NCI-H226 (cell line): ENCODE data around the gene EEPD1.
"Not testable (repeated sequence)": the region's sequence is repeated elsewhere in the genome, so short reads cannot be mapped to it uniquely, and the experiment has no call there.

Experiments
- DNase-seq: peaks from one replicate; pipeline ENCODE4 v3.0.0-alpha.2; 2015

The EEPD1 gene

GRCh38 chr7:36152756-36153570, at the start of gene EEPD1:
TSS of gene EEPD1 (plus strand) at chr7:36153254. CDS start at chr7:36154325, 1,071 bp downstream.
- peak; percentile 99 for DNase-seq

DNA sequence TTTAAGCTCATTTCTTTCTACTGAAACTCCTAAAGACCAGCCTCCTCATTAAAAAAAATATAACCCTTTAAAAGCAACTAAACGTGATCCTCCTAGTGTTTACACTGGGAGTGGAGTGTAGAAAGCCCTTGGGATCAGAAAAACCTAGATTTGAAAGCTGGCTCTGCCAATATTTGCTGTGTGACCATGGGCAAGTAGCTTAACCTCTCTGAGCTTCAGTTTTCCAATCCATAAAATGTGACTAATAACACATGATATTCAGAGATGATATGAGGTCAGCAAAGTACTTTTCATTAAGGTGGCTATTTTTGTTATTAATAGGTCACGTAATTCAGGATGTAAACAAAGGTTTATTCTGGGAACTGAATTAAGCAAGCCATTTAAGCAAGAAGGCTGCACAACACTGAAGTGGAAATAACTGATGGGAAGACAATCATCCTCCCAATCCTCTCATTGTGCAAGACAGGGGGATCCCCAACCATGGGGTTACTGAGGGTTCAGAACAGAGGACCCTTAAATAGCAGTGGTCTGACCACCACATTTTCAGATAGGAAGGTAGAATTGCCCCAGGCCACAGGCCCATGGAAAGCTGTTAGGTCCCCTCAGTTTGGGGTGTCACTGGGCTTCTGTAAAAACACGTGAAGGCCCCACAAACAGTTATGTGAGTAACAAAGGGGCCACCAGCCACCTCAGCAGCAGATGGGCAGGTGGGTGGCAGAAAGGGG, 49.1 kb upstream of the EEPD1 start:
- no peak for DNase-seq

DNA sequence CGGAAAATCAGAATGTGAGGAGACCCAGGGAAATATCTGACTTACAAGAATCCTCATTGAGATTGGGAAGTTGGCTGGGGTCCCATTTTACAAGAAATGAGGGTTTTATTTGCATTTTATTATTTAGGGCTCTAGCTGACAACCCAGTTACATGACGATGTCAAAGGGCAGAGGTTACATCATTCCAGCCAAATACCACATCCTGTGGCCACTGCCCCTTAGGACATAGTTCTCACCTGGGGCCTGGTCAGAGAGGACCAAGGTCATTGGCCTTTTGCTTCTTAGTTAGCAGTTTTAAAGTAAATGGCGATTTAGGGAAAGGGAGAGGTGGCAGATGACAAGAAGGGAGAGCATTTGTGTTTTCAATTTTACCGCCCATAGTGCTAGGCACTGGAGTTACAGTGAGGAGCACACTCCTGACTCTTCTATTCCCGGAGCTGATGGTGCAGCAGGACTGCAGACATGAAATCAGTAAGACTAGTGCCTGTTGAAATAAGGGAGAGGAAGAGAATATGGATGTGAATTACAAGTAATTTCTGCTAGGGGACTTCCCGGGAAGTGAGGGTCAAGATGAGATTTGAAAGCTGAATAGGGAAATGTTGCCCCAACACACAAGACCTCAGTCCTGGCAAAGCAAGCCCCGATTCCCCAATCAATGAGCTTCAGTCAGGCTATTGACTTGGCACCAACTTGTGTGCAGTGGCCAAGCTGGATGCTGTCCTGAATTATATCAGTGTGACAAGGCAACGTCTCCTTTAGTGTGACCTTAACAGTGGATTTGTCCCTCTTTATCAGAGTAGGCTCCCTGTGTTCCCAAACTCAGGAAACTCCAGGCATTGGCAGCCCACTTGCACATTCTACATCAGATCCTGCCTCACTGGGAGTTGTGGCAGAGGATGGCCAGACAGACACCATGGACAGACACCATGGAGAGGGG, 45.8 kb upstream of the EEPD1 start:
- DNase-seq: not testable (repeated sequence)

- DNase-seq: peak; percentile 76
These were observed 45.0 kb upstream of the EEPD1 start for GRCh38 chr7:36107926-36108631.

GRCh38 chr7:36109013-36109627, 43.9 kb upstream of the EEPD1 start:
- DNase-seq: no peak

GRCh38 chr7:36110584-36110983, 42.5 kb upstream of the EEPD1 start:
- no peak for DNase-seq

GRCh38 chr7:36112969-36113368, 40.1 kb upstream of the EEPD1 start:
- no peak for DNase-seq

DNA sequence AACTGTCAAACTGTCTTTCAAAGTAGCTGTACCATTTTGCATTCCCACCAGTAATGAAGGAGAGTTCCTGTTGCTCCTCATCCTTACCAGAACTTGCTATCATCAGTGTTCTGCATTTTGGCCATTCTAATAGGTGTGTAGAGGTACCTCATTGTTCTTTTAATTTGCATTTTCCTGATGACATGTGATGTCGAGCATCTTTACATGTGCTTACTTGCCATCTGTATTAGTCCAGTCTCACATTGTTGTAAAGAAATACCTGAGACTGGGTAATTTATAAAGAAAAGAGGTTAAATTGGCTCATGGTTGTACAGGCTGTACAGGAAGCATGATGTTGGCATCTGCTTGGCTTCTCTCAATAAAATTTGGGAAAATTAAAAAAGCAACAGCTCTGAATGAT, 38.7 kb upstream of the EEPD1 start:
- DNase-seq: no peak

- DNase-seq: peak; percentile 100
These were observed 37.4 kb upstream of the EEPD1 start for GRCh38 chr7:36115448-36116321.

GRCh38 chr7:36116347-36117202, 36.5 kb upstream of the EEPD1 start:
- no peak for DNase-seq

DNA sequence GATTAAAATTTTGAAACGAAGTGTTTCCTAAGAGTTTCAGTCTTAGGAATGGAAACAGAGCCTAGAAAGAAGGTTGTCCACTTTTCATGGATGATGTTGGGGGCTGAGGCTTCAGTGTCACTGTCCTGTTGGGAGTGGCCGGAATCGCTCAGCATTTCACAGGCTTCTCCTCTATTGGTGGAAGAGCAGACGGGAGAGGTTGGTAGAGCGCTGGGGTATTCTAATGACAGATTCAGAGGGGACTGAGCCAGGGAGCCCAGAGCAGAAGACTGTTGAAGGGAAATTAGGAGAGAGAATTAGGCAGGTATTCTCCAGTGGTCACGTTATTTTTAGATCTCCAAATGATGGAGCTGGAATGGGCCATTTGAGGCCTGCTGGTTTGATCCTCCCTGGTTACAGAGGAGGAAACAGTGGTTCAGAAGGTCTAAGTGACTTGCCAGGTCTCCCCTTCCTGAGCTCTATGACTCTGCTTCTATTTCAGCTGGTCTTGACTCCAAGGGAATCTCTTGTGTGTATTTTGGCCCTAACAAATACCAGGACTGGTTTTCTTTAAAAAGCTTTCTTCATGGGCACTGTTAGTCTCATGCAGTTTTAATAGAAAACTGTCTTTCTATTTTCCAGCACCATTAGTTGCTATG, 35.7 kb upstream of the EEPD1 start:
- DNase-seq: no peak

GRCh38 chr7:36118344-36118743, 34.7 kb upstream of the EEPD1 start:
- DNase-seq: no peak

DNA sequence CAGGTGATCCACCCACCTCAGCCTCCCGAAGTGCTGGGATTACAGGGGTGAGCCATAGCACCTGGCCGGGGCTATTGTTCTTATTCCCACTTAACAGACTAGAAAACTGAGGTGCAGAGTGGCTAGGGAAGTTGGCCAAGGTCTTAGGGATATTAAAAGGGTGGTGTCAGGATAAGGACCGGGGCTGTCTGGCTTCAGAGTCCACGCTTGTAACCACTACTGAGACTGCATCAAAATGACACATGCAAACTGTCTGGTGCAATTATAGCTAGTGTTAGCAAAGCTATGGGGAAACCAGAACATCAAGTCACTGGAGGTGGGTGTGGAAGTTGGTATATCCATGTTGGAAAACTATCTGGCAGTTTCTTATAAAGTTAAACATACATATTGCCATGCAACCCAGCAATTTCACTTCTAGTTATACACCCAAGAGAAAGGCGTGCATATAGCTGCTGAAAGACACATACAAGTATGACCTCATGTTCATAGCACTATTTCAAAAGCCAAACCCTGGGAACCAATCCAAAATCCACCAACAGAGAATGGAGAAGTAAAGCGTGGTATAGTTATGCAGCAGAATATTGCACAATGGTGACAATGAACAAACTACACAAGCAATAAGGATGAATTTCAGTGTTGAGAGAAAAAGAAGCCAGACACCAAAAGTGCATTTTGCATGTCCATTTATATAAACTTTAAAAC, 33.9 kb upstream of the EEPD1 start:
- DNase-seq: peak; percentile 100

DNA sequence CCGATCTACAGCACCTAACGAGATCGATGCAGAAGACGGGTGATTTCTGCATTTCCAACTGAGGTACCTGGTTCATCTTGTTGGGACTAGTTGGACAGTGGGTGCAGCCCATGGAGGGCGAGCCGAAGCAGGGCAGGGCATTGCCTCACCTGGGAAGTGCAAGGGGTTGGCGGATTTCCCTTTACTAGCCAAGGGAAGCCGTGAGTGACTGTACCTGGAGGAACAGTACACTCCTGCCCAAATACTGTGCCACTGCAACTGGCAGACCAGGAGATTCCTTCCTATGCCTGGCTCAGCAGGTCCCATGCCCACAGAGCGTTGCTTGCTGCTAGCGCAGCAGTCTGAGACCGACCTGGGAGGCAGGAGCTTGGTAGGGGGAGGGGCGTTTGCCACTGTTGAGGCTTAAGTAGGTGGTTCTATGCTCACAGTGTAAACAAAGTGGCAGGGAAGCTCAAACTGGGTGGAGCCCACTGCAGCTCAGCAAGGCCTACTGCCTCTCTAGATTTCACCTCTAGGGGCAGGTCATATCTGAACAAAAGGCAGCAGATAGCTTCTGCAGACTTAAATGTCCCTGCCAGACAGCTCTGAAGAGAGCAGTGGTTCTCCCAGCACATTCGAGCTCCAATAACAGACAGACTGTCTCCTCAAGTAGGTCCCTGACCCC, 32.9 kb upstream of the EEPD1 start:
- DNase-seq: not testable (repeated sequence)

DNA sequence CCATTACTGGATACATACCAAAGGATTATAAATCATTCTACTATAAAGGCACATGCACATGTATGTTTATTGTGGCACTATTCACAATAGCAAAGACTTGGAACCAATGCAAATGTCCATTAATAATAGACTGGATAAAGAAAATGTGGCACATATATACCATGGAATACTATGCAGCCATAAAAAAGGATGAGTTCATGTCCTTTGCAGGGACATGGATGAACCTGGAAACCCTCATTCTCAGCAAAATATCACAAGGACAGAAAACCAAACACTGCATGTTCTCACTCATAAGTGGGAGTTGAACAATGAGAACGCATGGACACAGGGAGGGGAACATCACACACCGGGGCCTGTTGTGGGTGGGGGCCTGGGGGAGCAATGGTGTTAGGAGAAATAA, 27.4 kb upstream of the EEPD1 start:
- DNase-seq: not testable (repeated sequence)

DNA sequence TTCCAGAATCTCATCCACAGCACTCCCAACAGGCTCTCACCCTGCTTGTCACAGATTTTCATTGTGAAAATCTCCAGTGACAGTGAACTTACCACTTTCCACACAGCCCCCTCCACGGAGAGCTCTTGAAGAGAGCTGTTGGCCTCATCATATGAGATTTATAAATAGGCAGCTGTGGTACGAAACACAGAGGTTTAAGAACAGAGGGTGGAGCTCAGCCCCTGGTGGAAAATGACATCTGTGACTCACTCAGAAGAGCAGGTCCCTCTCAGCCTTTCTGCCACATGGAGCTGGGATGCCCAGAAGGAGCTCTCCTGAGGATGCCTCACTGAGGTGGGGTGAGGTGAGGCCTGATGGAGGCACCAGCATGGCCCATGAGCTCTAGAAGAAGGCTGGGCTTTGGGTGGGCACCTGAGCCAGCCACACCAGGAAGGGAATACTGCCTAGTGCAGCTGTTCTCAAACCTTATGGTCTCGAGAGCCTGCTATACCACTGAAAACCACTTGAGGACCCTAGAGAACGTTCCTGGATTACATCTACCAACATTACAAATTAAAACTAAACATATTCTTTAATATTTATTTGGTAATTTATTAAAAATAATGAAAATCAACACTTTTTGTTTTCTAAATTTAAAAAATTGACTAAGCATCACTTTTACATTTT, 25.8 kb upstream of the EEPD1 start:
- DNase-seq: no peak

DNA sequence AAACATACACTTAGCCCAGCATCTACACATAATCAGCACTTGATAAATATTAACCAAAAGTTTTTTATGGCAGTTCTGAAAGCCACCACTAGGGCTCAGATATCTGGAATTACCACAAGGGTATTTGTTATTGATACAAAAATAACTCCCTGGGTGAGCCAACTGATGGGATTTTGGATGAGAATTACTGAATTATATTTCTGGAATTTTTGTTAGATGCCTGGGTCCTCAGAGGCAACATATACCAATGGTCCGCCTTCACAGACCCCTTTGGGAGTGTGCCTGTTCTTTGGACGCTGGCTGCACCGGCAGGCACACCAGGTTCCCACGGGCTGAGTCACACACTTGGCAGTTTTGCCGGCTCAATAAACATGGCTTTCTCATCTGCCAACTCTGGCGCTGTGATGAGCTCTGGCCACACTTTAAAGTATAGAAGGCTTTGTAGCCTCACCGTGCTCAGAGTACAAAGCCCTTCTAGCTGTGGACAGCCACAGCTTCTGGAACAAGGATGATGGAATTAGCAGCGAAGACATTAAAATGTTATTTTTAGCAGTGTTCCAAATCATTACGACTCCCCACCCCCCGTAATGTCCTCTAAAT, 24.5 kb upstream of the EEPD1 start:
- DNase-seq: peak; percentile 96
